OCI-LY3 (cell line): Measurements from ENCODE around the gene SHC4.

Source experiments
- H2AFZ ChIP-seq: fragments of 200-600, 300-600 bp; shearing (Covaris generic); 2 replicates; pipeline ENCODE4 v1.6.0; 2014; ENCODE audit warnings: antibody characterized with exemption, low read depth, low read length
- H3K27ac ChIP-seq: fragments of 200-600, 300-600 bp; sonication (generic); 2 replicates; pipeline ENCODE4 v1.5.1; 2014; ENCODE audit warnings: mild to moderate bottlenecking, low read length, moderate library complexity, mixed read lengths
- H3K27me3 ChIP-seq: fragments of 200-600, 300-600 bp; sonication (generic); 2 replicates; pipeline ENCODE4 v1.6.1; 2014; ENCODE audit warnings: low read depth, low read length, mixed read lengths
- H3K36me3 ChIP-seq: fragments of 200-600, 300-600 bp; sonication (generic); replicated peaks from 2 replicates; pipeline ENCODE3; 2014; ENCODE audit warnings: low read depth, low read length, mixed read lengths
- H3K4me1 ChIP-seq: fragments of 300-600, 200-600 bp; sonication (generic); 2 replicates; pipeline ENCODE4 v1.6.1; 2014; ENCODE audit warnings: low read length, mixed read lengths
- H3K4me2 ChIP-seq: fragments of 200-600, 300-600 bp; sonication (generic); 2 replicates; pipeline ENCODE4 v1.6.1; 2014; ENCODE audit warnings: low read length, mixed read lengths
- H3K4me3 ChIP-seq: fragments of 300-600, 200-600 bp; sonication (generic); 2 replicates; pipeline ENCODE4 v1.5.1; 2014; ENCODE audit warnings: antibody characterized with exemption, mild to moderate bottlenecking, low read length, moderate library complexity
- H3K79me2 ChIP-seq: fragments of 300-600, 200-600 bp; shearing (Covaris generic); 2 replicates; pipeline ENCODE4 v1.6.1; 2014; ENCODE audit warnings: mild to moderate bottlenecking, low read length, mixed read lengths
- H3K9ac ChIP-seq: fragments of 300-600, 200-600 bp; shearing (Covaris generic); 2 replicates; pipeline ENCODE4 v1.6.0; 2014; ENCODE audit warnings: mild to moderate bottlenecking, low read length, moderate library complexity
- H3K9me3 ChIP-seq: fragments of 200-600, 300-600 bp; shearing (Covaris generic); 2 replicates; pipeline ENCODE4 v1.6.1; 2014; ENCODE audit warnings: low read length, mixed read lengths; ENCODE audit not compliant: insufficient read depth
- H4K20me1 ChIP-seq: fragments of 200-600, 300-600 bp; sonication (generic); 2 replicates; pipeline ENCODE4 v1.6.1; 2016; ENCODE audit warnings: low read length, mixed read lengths; ENCODE audit not compliant: insufficient read depth
- EZH2phosphoT487 ChIP-seq: fragments of 200-600 bp; shearing (Covaris generic); IDR thresholded peaks from 2 replicates; pipeline ENCODE4 v1.6.1; 2018; ENCODE audit warnings: antibody characterized with exemption, mixed run types, low read depth
- TF ChIP-seq, protein P1 (sequence below): fragments of 200-600, 300-600 bp; sonication (generic); IDR thresholded peaks from 2 replicates; pipeline ENCODE4 v1.5.1; 2014; ENCODE audit warnings: antibody characterized with exemption, low read length, low read depth

The SHC4 gene

DNA sequence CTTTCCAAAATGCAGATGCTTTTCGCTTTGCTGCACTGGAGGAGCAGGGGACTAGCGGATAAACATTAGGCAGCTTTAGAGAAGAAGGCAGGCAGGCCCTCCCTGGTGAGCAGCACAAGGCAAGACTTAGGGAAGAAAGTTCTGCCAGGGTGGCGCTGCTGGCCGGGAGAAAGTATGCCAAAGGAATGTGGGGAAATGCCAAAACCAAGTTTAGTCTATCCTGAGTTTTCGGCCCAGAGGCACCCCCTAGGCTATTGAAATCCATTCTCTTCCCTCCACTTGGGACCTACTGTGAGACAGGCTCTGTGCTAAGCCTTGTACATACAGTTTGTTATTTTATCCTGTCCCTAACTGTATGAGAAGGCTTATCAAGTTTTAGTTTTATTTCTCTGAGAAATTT, 9.2 kb downstream of the SHC4 start:
- H3K4me1 ChIP-seq, result no peaks in the 10 kb centered on the region
- no peak overlapping the region for H3K27ac ChIP-seq
- H3K27me3 ChIP-seq, result peaks cover 3% of the 10 kb centered on the region; the same call in 1 of the 2 replicates
- H3K9me3 ChIP-seq, result no peaks in the 10 kb centered on the region
- H3K4me3 ChIP-seq, result no peak overlapping the region
- no peak overlapping the region for H3K4me2 ChIP-seq
- TF ChIP-seq, protein P1, sequence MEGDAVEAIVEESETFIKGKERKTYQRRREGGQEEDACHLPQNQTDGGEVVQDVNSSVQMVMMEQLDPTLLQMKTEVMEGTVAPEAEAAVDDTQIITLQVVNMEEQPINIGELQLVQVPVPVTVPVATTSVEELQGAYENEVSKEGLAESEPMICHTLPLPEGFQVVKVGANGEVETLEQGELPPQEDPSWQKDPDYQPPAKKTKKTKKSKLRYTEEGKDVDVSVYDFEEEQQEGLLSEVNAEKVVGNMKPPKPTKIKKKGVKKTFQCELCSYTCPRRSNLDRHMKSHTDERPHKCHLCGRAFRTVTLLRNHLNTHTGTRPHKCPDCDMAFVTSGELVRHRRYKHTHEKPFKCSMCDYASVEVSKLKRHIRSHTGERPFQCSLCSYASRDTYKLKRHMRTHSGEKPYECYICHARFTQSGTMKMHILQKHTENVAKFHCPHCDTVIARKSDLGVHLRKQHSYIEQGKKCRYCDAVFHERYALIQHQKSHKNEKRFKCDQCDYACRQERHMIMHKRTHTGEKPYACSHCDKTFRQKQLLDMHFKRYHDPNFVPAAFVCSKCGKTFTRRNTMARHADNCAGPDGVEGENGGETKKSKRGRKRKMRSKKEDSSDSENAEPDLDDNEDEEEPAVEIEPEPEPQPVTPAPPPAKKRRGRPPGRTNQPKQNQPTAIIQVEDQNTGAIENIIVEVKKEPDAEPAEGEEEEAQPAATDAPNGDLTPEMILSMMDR, result no peak
- TF ChIP-seq EZH2phosphoT487, result no peak
- H3K79me2 ChIP-seq, result no peaks in the 10 kb centered on the region
- H4K20me1 ChIP-seq, result no peaks in the 10 kb centered on the region
- no peak overlapping the region for H3K9ac ChIP-seq
- no peaks in the 10 kb centered on the region for H3K36me3 ChIP-seq
- H2AFZ ChIP-seq, result no peak overlapping the region

DNA sequence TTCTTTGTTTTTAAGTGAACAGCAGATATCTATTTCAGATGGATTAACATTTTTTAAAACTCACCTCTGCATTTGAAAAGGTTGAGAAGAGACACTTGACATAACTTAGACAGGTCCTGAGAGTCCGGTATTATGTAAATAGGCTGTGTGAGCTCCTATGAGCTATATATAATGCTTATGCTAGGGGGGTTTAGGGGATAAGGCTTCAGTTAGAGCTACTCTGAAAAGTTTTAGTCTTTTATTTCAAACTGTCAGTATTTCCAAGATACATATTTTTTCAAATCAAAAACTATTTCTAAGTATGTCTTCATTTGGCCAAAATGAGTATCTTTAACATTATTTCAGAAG, 16.9 kb downstream of the SHC4 start:
- Histone ChIP-seq H4K20me1 (no peaks in the 10 kb centered on the region), H3K4me2 (no peak overlapping the region), H3K79me2 (no peaks in the 10 kb centered on the region), H3K9ac (no peak overlapping the region), H3K27me3 (peaks cover 2% of the 10 kb centered on the region; the same call in 1 of the 2 replicates), H3K36me3 (no peaks in the 10 kb centered on the region), H3K27ac (no peak overlapping the region), H2AFZ (no peak overlapping the region), H3K4me3 (no peak overlapping the region), H3K4me1 (no peaks in the 10 kb centered on the region), H3K9me3 (no peaks in the 10 kb centered on the region)
- TF ChIP-seq, protein P1, result no peak
- no peak for TF ChIP-seq EZH2phosphoT487

DNA sequence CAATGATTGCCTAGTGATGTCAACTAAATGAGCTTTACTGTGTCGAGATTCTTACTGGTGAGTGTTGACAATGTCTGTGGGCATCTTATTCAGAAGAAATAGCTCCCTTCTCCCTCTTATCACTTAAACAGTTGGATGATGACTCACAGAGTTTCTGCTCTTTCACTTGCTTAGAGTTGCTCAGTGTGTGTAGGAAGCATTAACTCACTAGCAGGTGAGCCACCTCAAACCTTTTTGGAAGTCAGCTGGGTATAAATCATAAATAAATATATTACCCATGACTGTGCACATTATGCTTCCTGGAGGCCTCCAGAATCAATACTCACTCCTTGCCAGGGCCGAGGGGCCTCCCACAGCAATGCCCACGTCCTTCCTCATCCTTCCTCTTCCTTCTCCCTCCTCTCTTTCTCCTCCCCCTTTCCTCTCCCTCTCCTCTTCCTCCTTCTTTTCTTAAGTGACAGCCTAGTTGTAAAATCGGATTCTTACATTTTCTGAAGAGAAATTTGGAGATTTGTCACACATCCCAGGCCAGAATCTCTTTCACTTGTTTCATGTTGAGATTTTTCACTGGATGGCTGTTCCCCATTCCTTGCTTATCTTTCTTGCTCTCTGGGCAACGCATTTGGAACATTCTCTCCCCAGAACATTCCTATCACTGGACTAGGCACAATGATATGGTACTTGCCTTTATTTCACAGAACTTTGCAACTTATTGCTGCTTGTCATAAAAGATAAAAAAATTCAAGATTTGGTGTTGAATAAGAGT, 17.5 kb downstream of the SHC4 start:
- H2AFZ ChIP-seq, result no peak overlapping the region
- no peaks in the 10 kb centered on the region for H3K4me1 ChIP-seq
- H3K27me3 ChIP-seq, result no peaks in the 10 kb centered on the region
- no peak overlapping the region for H3K4me3 ChIP-seq
- no peak overlapping the region for H3K4me2 ChIP-seq
- H3K36me3 ChIP-seq, result no peaks in the 10 kb centered on the region
- no peaks in the 10 kb centered on the region for H3K79me2 ChIP-seq
- H3K9ac ChIP-seq, result no peak overlapping the region
- no peaks in the 10 kb centered on the region for H4K20me1 ChIP-seq
- H3K27ac ChIP-seq, result no peak overlapping the region
- no peaks in the 10 kb centered on the region for H3K9me3 ChIP-seq
- TF ChIP-seq, protein P1, result no peak
- no peak for TF ChIP-seq EZH2phosphoT487

DNA sequence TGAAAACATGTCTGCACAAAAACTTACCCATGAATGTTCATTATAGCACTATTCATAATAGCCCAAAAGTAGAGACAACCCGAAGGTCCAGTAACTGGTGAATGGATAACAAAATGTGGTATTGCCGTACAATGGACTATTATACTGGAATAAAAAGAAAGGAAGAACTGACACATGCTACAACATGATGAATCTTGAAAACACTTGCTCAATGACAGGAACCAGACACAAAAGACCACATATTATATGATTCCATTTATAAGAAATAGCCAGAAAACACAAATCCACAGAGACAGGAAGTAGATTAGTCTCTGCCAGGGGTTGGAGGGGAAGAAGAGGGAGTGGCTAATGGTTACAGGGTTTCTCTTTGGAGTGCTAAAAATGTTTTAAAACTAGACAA, 18.3 kb downstream of the SHC4 start:
- no peak overlapping the region for H2AFZ ChIP-seq
- H3K4me1 ChIP-seq, result peaks cover 1% of the 10 kb centered on the region; the same call in 1 of the 2 replicates
- H3K4me3 ChIP-seq, result no peak overlapping the region
- no peaks in the 10 kb centered on the region for H3K36me3 ChIP-seq
- no peak overlapping the region for H3K27ac ChIP-seq
- H3K4me2 ChIP-seq, result no peak overlapping the region
- H3K9me3 ChIP-seq, result no peaks in the 10 kb centered on the region
- TF ChIP-seq, protein P1, result no peak
- no peak for TF ChIP-seq EZH2phosphoT487
- H3K9ac ChIP-seq, result no peak overlapping the region
- H4K20me1 ChIP-seq, result no peaks in the 10 kb centered on the region
- H3K79me2 ChIP-seq, result no peaks in the 10 kb centered on the region
- no peaks in the 10 kb centered on the region for H3K27me3 ChIP-seq
